Measurements from ENCODE around the gene ABTB1. TPM values are rescaled to one million over a fixed set of nuclear protein-coding genes. Genes with fewer than 3 reads are reported as not detected.

The ABTB1 gene
- total and polyA plus RNA-seq, 12 donors, result 2.8 to 96.0 (median 32.2) TPM

DNA sequence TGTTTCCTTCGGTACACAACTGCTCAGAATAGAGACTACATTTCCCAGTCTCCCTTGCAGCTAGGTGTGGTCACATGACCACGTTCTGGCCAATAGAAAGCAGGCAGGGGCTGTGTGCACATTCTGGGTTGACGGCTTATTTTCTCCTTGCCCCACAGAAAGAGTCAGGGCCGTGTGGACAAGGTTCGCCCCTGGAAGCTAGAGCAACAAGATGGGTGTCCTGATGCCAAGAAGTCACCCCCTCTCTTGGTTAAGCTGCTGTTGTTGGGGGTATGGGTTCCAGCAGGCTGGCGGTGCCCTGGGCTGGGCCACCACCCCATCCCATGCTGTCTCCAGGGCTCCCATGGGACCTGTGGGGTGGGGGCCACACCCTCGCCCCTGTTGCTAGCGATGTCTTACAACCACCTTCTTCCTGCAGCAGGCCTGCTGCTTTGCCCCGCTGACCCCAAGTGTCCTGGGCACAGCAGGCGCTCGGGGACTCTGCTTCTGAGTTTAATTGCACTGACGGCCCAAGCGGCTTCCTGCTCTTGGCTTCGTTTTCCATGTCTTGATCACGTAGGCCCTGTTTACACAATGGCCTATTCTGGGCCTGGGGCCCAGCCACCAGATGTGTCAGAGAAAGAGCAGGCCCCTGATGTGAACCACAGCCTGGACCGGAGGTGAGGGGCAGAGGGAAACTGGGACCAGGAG, 24.9 kb downstream of the ABTB1 start:
- peak; percentile 68 to 92 (median 84) for DNase-seq
- H3K36me3 ChIP-seq (replicated peaks in 1 of 2), result peaks cover 0 to under 1% of the 10 kb centered on the region in 2 donors
- WGBS, 4 donors, result 36 to 44% (median 38%) methylated on average over 13 to 16 of the region's 16 CpGs
- intact Hi-C loops (cut with DNase I), result loop anchor here in 1 of 2 donors (10.0 kb wide), 1 partner anchor 127 kb away; the partner anchor contains the start of gene MGLL
- TF ChIP-seq, protein P1, sequence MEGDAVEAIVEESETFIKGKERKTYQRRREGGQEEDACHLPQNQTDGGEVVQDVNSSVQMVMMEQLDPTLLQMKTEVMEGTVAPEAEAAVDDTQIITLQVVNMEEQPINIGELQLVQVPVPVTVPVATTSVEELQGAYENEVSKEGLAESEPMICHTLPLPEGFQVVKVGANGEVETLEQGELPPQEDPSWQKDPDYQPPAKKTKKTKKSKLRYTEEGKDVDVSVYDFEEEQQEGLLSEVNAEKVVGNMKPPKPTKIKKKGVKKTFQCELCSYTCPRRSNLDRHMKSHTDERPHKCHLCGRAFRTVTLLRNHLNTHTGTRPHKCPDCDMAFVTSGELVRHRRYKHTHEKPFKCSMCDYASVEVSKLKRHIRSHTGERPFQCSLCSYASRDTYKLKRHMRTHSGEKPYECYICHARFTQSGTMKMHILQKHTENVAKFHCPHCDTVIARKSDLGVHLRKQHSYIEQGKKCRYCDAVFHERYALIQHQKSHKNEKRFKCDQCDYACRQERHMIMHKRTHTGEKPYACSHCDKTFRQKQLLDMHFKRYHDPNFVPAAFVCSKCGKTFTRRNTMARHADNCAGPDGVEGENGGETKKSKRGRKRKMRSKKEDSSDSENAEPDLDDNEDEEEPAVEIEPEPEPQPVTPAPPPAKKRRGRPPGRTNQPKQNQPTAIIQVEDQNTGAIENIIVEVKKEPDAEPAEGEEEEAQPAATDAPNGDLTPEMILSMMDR (IDR thresholded peaks at IDR 0.05), result no peak
- peak in 1 of 2 donors; percentile 6 for TF ChIP-seq POLR2A (IDR thresholded peaks at IDR 0.05)
- H3K27ac ChIP-seq, result peak overlapping the region; percentile 31 to 93 (median 83)
- H3K27me3 ChIP-seq, result no peaks in the 10 kb centered on the region
- peaks cover 50 to 59% of the 10 kb centered on the region in 2 donors for H3K4me1 ChIP-seq (replicated peaks in 1 of 2)
- no peak overlapping the region for H3K4me3 ChIP-seq
- H3K9me3 ChIP-seq (replicated peaks in 1 of 3), result no peaks in the 10 kb centered on the region

DNA sequence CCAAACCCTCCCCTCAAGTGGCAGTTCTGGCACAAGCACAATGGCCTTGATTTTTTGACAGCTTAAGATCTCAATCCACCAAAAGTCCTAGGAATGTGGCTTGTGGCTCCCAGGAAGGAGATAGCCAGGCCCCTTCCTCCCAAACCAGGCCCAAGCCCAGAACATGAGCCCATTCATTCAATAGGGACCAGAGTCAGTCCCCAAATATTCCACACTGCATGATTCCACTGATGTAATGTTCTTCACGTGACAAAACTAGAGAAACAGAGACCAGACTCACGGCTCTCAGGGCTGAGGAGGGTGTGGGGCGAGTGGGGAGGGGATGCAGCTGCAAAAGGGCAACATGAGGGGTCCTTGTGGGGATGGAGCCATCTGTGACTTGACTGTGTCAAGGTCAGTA, 25.5 kb downstream of the ABTB1 start:
- Histone ChIP-seq H3K4me3 (no peak overlapping the region), H3K4me1 (replicated peaks in 1 of 2) (peaks cover 56 to 64% of the 10 kb centered on the region in 2 donors), H3K27ac (peak overlapping the region in 4 of 5 donors; percentile 81 to 93 (median 88)), H3K27me3 (no peaks in the 10 kb centered on the region), H3K9me3 (replicated peaks in 1 of 3) (no peaks in the 10 kb centered on the region), H3K36me3 (replicated peaks in 1 of 2) (no peaks in the 10 kb centered on the region)
- DNase-seq, result no peak
- WGBS, 4 donors, result 71 to 88% (median 81%) methylated on average over 3 of the region's 3 CpGs
- TF ChIP-seq, protein P1 (IDR thresholded peaks at IDR 0.05), result no peak
- no peak for TF ChIP-seq POLR2A (IDR thresholded peaks at IDR 0.05)
- intact Hi-C loops (cut with DNase I), result loop anchor here in 1 of 2 donors (10.0 kb wide), 1 partner anchor 127 kb away; the partner anchor contains the start of gene MGLL

DNA sequence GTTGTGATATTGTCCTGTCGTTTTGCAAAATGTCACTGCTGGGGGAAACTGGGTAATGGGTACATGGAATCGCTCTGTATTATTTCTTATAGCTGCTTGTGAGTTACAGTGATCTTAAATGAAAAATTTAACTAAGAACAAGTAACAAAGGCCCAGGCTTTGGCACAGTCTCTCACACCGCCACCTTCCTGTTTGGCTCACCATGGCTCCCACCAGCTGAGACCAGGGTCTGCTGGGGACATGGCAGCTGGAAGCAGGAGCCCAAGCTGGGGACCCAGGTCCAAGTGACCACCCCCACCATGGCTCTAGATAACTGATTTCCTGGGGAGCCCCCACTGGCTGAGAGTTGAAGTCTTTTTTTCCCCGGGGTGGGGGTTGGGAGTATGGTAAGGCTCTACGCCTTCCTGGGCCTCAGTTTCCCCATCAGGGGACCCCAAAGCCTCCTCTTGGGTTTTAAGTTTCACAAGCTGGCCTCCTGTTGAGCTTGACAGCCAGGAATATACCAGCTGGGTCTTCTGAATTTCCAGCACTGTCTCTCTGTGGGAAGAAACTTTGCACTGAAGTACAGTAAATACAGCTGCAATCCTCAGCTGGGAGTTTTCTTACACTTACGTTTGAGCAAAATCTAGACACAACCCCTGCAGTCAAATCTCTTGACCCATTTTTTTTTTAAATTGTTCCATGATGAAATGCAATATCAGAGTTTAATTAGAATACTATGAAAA, 26.1 kb downstream of the ABTB1 start:
- DNase-seq, result peak in 1 of 7 donors; percentile 22
- Histone ChIP-seq H3K4me3 (no peak overlapping the region), H3K36me3 (replicated peaks in 1 of 2) (no peaks in the 10 kb centered on the region), H3K27me3 (no peaks in the 10 kb centered on the region), H3K27ac (peak overlapping the region in 4 of 5 donors; percentile 81 to 93 (median 88)), H3K4me1 (replicated peaks in 1 of 2) (peaks cover 56 to 67% of the 10 kb centered on the region in 2 donors), H3K9me3 (replicated peaks in 1 of 3) (no peaks in the 10 kb centered on the region)
- no peak for TF ChIP-seq POLR2A (IDR thresholded peaks at IDR 0.05)
- intact Hi-C loops (cut with DNase I), result loop anchor here in 1 of 2 donors (10.0 kb wide), 1 partner anchor 126 kb away; the partner anchor contains the start of gene MGLL
- 66 to 76% (median 68%) methylated on average over 5 to 6 of the region's 6 CpGs for WGBS, 4 donors

DNA sequence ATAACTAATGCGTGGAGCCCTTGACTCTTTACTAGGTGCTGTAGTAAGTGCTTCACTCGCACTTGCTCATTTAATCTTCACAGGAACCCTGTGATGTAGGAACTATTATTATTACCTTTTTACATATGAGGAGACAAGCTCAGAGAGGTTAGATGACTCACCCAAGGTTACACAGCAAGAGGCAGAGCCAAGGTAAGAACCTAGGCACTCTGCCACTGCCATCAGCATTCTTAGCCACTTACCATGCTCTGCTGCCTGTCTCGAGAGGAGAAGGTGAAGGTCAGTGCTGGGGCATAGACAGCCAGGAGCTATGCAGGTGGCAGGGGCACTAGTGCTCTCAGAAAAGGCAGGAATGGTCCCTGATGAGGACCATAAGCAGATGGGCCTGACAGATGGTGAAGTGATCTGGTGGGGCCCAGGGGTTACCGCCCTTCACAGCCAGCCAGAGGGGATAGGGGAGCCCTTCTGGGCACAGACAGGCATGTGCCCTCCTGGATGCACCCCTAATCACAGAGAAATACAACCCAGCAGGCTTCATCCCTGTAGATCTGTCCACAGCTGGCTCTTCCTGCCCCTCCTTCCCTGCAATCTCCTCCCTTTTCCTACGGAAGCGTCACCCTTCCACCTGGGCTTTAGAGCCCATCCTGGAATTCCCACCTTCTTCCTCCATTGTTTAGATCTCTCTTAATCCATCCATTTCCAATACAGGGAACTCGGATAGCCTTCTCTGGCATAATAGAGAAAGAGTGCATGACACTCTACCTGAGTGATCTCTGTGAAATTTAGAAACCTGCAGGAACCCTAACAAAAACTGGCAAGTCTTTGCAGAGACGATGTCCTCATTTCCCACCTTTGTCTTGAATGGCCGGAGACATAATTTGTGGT, 26.9 kb downstream of the ABTB1 start:
- no peaks in the 10 kb centered on the region for H3K27me3 ChIP-seq
- no peak overlapping the region for H3K4me3 ChIP-seq
- H3K36me3 ChIP-seq (replicated peaks in 1 of 2), result no peaks in the 10 kb centered on the region
- H3K27ac ChIP-seq, result peak overlapping the region; percentile 35 to 93 (median 83)
- WGBS, 4 donors, result 61 to 75% (median 66%) methylated on average over 8 to 9 of the region's 9 CpGs
- no peaks in the 10 kb centered on the region for H3K9me3 ChIP-seq (replicated peaks in 1 of 3)
- TF ChIP-seq, protein P1 (IDR thresholded peaks at IDR 0.05), result no peak
- no peak for TF ChIP-seq POLR2A (IDR thresholded peaks at IDR 0.05)
- intact Hi-C loops (cut with DNase I), result loop anchor here in 1 of 2 donors (10.0 kb wide), 1 partner anchor 125 kb away; the partner anchor contains the start of gene MGLL
- H3K4me1 ChIP-seq (replicated peaks in 1 of 2), result peaks cover 56 to 67% of the 10 kb centered on the region in 2 donors
- peak in 6 of 7 donors; percentile 80 to 90 (median 87) for DNase-seq
